ENCODE measurements around the gene SMC3. TPM values are rescaled to one million over a fixed set of nuclear protein-coding genes. Genes with fewer than 3 reads are reported as not detected.

SMC3 gene
- total RNA-seq, 1 experiment from 2014 or later = 43.2 TPM

DNA sequence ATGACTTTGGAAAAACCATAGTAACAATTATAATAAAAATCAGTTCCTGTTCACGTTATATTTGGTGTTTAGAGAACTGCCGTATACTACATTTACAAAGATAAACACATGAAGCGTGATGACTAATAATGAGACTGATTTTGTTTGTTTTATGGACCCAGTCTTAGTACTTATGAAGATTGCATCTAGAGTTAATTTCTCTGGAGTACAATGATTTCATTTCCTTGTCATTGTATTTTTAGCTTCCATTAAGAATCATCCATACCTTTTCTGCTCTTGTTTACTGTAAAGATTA is 79.6 kb downstream of the SMC3 start:
- CTCF ChIA-PET = interaction anchor here (0.5 to 2.3 kb wide), 2 partner anchors 25 to 37 kb away, joined by 3 to 11 read pairs; no protein-coding TSS in a partner anchor

DNA sequence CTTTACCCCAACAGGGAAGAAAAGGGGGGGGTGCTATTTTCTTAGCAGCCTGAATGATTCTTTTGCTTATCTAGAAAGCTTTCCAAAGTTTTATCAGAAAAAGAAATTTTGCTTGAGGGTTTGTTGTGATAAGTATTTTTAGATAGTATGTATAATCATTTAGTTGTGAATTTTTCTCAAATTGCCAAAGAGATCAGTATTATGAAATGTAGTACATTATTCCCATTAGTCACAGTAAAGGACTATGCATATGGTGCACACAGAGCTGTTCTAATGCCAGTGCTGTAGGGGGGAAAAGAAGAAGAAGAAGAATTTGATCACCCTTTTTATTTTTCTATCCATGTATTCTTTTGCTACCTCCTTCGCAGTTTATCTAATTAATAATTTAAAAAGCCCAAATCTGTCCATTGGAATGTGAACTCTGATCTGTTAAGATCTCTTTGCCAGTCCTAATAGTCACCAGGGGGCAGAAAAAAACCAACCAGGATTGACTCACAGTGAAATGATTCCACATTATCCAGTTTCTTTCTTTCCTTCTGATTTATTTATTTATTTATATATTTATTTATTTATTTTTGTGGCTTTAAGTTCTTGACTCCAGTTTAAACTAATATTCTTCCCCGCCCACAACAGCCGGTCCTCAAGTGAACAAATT is 81.3 kb downstream of the SMC3 start:
- Mint-ChIP-seq H3K4me3 (ENCODE audit: unreplicated experiment) (no peak overlapping the region), H3K27ac (ENCODE audit: low read depth, unreplicated experiment) (no peak overlapping the region), H3K4me1 (ENCODE audit: insufficient read depth, unreplicated experiment) (peaks cover 5% of the 10 kb centered on the region), H3K9me3 (ENCODE audit: unreplicated experiment) (no peaks in the 10 kb centered on the region), H3K36me3 (ENCODE audit: insufficient read depth, unreplicated experiment) (no peaks in the 10 kb centered on the region), H3K27me3 (ENCODE audit: insufficient read depth, unreplicated experiment) (peaks cover 42% of the 10 kb centered on the region)
- CTCF ChIA-PET = interaction anchor here (0.5 to 1.1 kb wide), 3 partner anchors 16 to 439 kb away, joined by 3 to 5 read pairs (median 3); no protein-coding TSS in a partner anchor
- POLR2A ChIA-PET = interaction anchor here (0.7 to 1.4 kb wide), 3 partner anchors 16 to 222 kb away, joined by 3 to 4 read pairs (median 3); no protein-coding TSS in a partner anchor
- no TSS peak for BruUV-seq (replicated peaks)
- no peak for DNase-seq (ENCODE audit: unreplicated experiment)
- intact Hi-C loops (cut with micrococcal nuclease) = no loop called here
- TF ChIP-seq CTCF (IDR thresholded peaks at IDR 0.05; ENCODE audit: unreplicated experiment) = no peak

More for the DNA sequence above, 79.6 kb downstream of the SMC3 start:
- H3K9me3 Mint-ChIP-seq (ENCODE audit: unreplicated experiment) = no peaks in the 10 kb centered on the region
- H3K27ac Mint-ChIP-seq (ENCODE audit: low read depth, unreplicated experiment) = no peak overlapping the region
- peaks cover 5% of the 10 kb centered on the region for H3K4me1 Mint-ChIP-seq (ENCODE audit: insufficient read depth, unreplicated experiment)
- BruUV-seq (replicated peaks) = no TSS peak
- intact Hi-C loops (cut with micrococcal nuclease) = no loop called here
- DNase-seq (ENCODE audit: unreplicated experiment) = no peak
- POLR2A ChIA-PET = interaction anchor here (1.2 kb wide), 1 partner anchor 16 kb away, joined by 3 read pairs; no protein-coding TSS in a partner anchor
- H3K27me3 Mint-ChIP-seq (ENCODE audit: insufficient read depth, unreplicated experiment) = peaks cover 45% of the 10 kb centered on the region
- H3K36me3 Mint-ChIP-seq (ENCODE audit: insufficient read depth, unreplicated experiment) = no peaks in the 10 kb centered on the region
- no peak overlapping the region for H3K4me3 Mint-ChIP-seq (ENCODE audit: unreplicated experiment)
- TF ChIP-seq CTCF (IDR thresholded peaks at IDR 0.05; ENCODE audit: unreplicated experiment) = no peak

- BruUV-seq (replicated peaks) = no TSS peak
- POLR2A ChIA-PET = interaction anchor here (0.6 to 1.4 kb wide), 4 partner anchors 11 to 223 kb away, joined by 3 to 4 read pairs (median 4); no protein-coding TSS in a partner anchor
- CTCF ChIA-PET = interaction anchor here (0.6 to 1.1 kb wide), 5 partner anchors 9 to 272 kb away, joined by 3 to 5 read pairs (median 3); no protein-coding TSS in a partner anchor
These were observed 82.1 kb downstream of the SMC3 start for GRCh38 chr10:110649347-110650264.

More at GRCh38 chr10:110649347-110650264, 82.1 kb downstream of the SMC3 start:
- peaks cover 42% of the 10 kb centered on the region for H3K27me3 Mint-ChIP-seq (ENCODE audit: insufficient read depth, unreplicated experiment)
- no peaks in the 10 kb centered on the region for H3K9me3 Mint-ChIP-seq (ENCODE audit: unreplicated experiment)
- no peak for DNase-seq (ENCODE audit: unreplicated experiment)
- peaks cover 5% of the 10 kb centered on the region for H3K4me1 Mint-ChIP-seq (ENCODE audit: insufficient read depth, unreplicated experiment)
- intact Hi-C loops (cut with micrococcal nuclease) = no loop called here
- no peaks in the 10 kb centered on the region for H3K36me3 Mint-ChIP-seq (ENCODE audit: insufficient read depth, unreplicated experiment)
- H3K4me3 Mint-ChIP-seq (ENCODE audit: unreplicated experiment) = no peak overlapping the region
- H3K27ac Mint-ChIP-seq (ENCODE audit: low read depth, unreplicated experiment) = no peak overlapping the region
- TF ChIP-seq CTCF (IDR thresholded peaks at IDR 0.05; ENCODE audit: unreplicated experiment) = no peak

Measured in MCF 10A (cell line).